HCT116 (cell line): ENCODE measurements around the gene SLAMF7. TPM values are rescaled to one million over a fixed set of nuclear protein-coding genes. Genes with fewer than 3 reads are reported as not detected.

Experiments used
- ATAC-seq: fragments of 200-7000 bp; cut with Tn5 transposase; 2 replicates; pipeline ENCODE4 v1.9.1; 2020; ENCODE audit warnings: mild to moderate bottlenecking, moderate library complexity
- BruUV-seq: library from RNA; stranded (reverse); fragments of 400-500 nt; replicated peaks from 2 replicates; lab custom pipeline; 2021; lab: Mats Ljungman, UMichigan
- CTCF ChIA-PET: fragments of 300-600 bp; sonication (Branson Sonifier 250); formaldehyde crosslinking; loops from one replicate; lab custom pipeline; 2021; ENCODE audit warnings: antibody characterized with exemption; lab: Charles Lee
- POLR2A ChIA-PET: fragments of 300-600, 350-600 bp; sonication (Branson Sonifier 250); formaldehyde crosslinking; loops from one replicate; lab custom pipeline; 2021; ENCODE audit warnings: antibody characterized with exemption; lab: Charles Lee
- RAD21 ChIA-PET, 2 experiments: fragments of 300-600 bp; sonication (Branson Sonifier 250); formaldehyde crosslinking; loops; one replicate each; lab custom pipeline; 2023; ENCODE audit warnings: low total read pairs in 2 of 2; ENCODE audit not compliant: uncharacterized antibody in 2 of 2, unreplicated experiment in 2 of 2, low non-redundant PET in 1 of 2; lab: Charles Lee
- DNase-seq: peaks from one replicate; pipeline ENCODE4 v3.0.0-alpha.2; 2010; ENCODE audit warnings: low read depth, low spot score
- H2AFZ ChIP-seq: fragments of 200-600 bp; shearing (Covaris generic), sonication (generic); 2 replicates; pipeline ENCODE4 v1.6.1; 2017; ENCODE audit warnings: low read depth, mixed run types, mixed read lengths, antibody characterized with exemption, low read length; ENCODE audit not compliant: poor library complexity, severe bottlenecking
- H3K27ac ChIP-seq: 2 replicates; pipeline ENCODE4 v1.5.1; 2012; ENCODE audit warnings: low read depth, low read length
- H3K27me3 ChIP-seq: fragments of 200-600 bp; sonication (generic); 2 replicates; pipeline ENCODE4 v1.6.1; 2016; ENCODE audit warnings: mixed run types, low read length, mixed read lengths; ENCODE audit not compliant: insufficient read depth
- H3K36me3 ChIP-seq, 2 experiments: fragments of 200-500 bp in 1 of 2; fragments of 200-600 bp in 1 of 2; sonication (Bioruptor generic) in 1 of 2; sonication (generic) in 1 of 2; 2 replicates each; pipeline versions ENCODE4 v1.5.1 to v1.6.1; 2014 to 2016; ENCODE audit warnings: low read length in 2 of 2, inconsistent platforms in 1 of 2, mixed read lengths in 1 of 2, mixed run types in 1 of 2; ENCODE audit not compliant: insufficient read depth in 2 of 2, control insufficient read depth in 1 of 2
- H3K4me1 ChIP-seq, 2 experiments: fragments of 200-600 bp in 1 of 2; sonication (generic) in 1 of 2; 2 replicates each; pipeline versions ENCODE4 v1.5.1 to v1.6.1; 2012 to 2017; ENCODE audit warnings: low read length in 2 of 2, inconsistent platforms in 1 of 2, mild to moderate bottlenecking in 1 of 2, mixed read lengths in 1 of 2, mixed run types in 1 of 2, moderate library complexity in 1 of 2; ENCODE audit not compliant: insufficient read depth in 2 of 2, control insufficient read depth in 1 of 2
- H3K4me2 ChIP-seq: fragments of 200-600 bp; sonication (generic); 2 replicates; pipeline ENCODE4 v1.6.1; 2017; ENCODE audit warnings: mixed run types, low read length, mixed read lengths
- H3K4me3 ChIP-seq, 2 experiments: fragments of 200-600 bp in 1 of 2; sonication (generic) in 1 of 2; replicated peaks in 1 of 2; 2 replicates each; pipeline ENCODE4 v1.5.1; 2011 to 2016; ENCODE audit warnings: low read length in 2 of 2, control low read depth in 1 of 2, low read depth in 1 of 2, mild to moderate bottlenecking in 1 of 2, mixed read lengths in 1 of 2, mixed run types in 1 of 2
- H3K79me2 ChIP-seq: fragments of 200-600 bp; sonication (generic); 2 replicates; pipeline ENCODE4 v1.6.1; 2017; ENCODE audit warnings: mild to moderate bottlenecking, mixed run types, low read length, moderate library complexity, mixed read lengths; ENCODE audit not compliant: insufficient read depth
- H3K9ac ChIP-seq: fragments of 200-600 bp; sonication (generic); 2 replicates; pipeline ENCODE4 v1.6.1; 2016; ENCODE audit warnings: low read length, mixed read lengths
- H3K9me2 ChIP-seq: fragments of 200-600 bp; sonication (generic), shearing (Covaris generic); 2 replicates; pipeline ENCODE4 v1.6.1; 2017; ENCODE audit warnings: mixed run types, mild to moderate bottlenecking, moderate library complexity; ENCODE audit not compliant: insufficient read depth
- H3K9me3 ChIP-seq, 2 experiments: fragments of 200-500 bp in 1 of 2; fragments of 200-600 bp in 1 of 2; sonication (Bioruptor generic) in 1 of 2; sonication (generic) in 1 of 2; 2 replicates each; pipeline ENCODE4 v1.6.1; 2014 to 2017; ENCODE audit warnings: low read length in 2 of 2, mixed read lengths in 2 of 2, inconsistent platforms in 1 of 2, low read depth in 1 of 2, mild to moderate bottlenecking in 1 of 2, mixed run types in 1 of 2, moderate library complexity in 1 of 2; ENCODE audit not compliant: control insufficient read depth in 1 of 2, insufficient read depth in 1 of 2
- H4K20me1 ChIP-seq: fragments of 200-600 bp; sonication (generic), shearing (Covaris generic); 2 replicates; pipeline ENCODE4 v1.6.1; 2017; ENCODE audit warnings: mixed run types, mild to moderate bottlenecking, moderate library complexity; ENCODE audit not compliant: insufficient read depth
- CEBPB ChIP-seq: IDR thresholded peaks from 2 replicates; pipeline ENCODE4 v1.6.1; 2012; ENCODE audit warnings: low read depth
- EGR1 ChIP-seq: IDR thresholded peaks from 2 replicates; pipeline ENCODE4 v1.6.1; 2012; ENCODE audit warnings: low read depth
- ELF1 ChIP-seq: IDR thresholded peaks from 2 replicates; pipeline ENCODE4 v1.6.1; 2012; ENCODE audit warnings: low read depth, borderline replicate concordance
- EZH2 ChIP-seq: fragments of 200-600 bp; sonication (generic); IDR thresholded peaks from 2 replicates; pipeline ENCODE4 v1.6.1; 2017; ENCODE audit warnings: antibody characterized with exemption, mixed run types
- EZH2phosphoT487 ChIP-seq: fragments of 200-600 bp; IDR thresholded peaks from 2 replicates; pipeline ENCODE4 v1.6.1; 2018; ENCODE audit warnings: antibody characterized with exemption, borderline replicate concordance
- FOSL1 ChIP-seq: IDR thresholded peaks from 2 replicates; pipeline ENCODE4 v1.6.1; 2012; ENCODE audit warnings: low read depth
- JUND ChIP-seq: IDR thresholded peaks from 2 replicates; pipeline ENCODE4 v1.6.1; 2012
- POLR2AphosphoS5 ChIP-seq: IDR thresholded peaks from 2 replicates; pipeline ENCODE4 v1.6.1; 2011; ENCODE audit warnings: mild to moderate bottlenecking, low read depth, low read length, moderate library complexity
- SP1 ChIP-seq: IDR thresholded peaks from 2 replicates; pipeline ENCODE4 v1.6.1; 2012; ENCODE audit warnings: low read depth
- SRF ChIP-seq: IDR thresholded peaks from 2 replicates; pipeline ENCODE4 v1.6.1; 2012; ENCODE audit warnings: low read depth
- YY1 ChIP-seq: IDR thresholded peaks from 2 replicates; pipeline ENCODE4 v1.6.1; 2011; ENCODE audit warnings: low read length, low read depth, moderate library complexity, mild to moderate bottlenecking; ENCODE audit not compliant: insufficient replicate concordance; ENCODE audit errors: extremely low read depth
- ZNF274 ChIP-seq: fragments of 200-500 bp; sonication (Bioruptor generic); IDR thresholded peaks from 2 replicates; pipeline ENCODE4 v1.6.1; 2014; ENCODE audit warnings: mild to moderate bottlenecking, low read depth, low read length, inconsistent platforms
- intact Hi-C: fragments of 100-400 bp; cut with micrococcal nuclease; formaldehyde crosslinking; loops from 2 replicates; pipeline ENCODE4 v1.10.0; 2022
- total RNA-seq: library from RNA; stranded (reverse); gene quantifications from one replicate; pipeline ENCODE4 v1.2.1, GENCODE V29; 2021; ENCODE audit not compliant: unreplicated experiment
- TF ChIP-seq, protein P1 (sequence below): IDR thresholded peaks from 2 replicates; pipeline ENCODE4 v1.6.1; 2012
- TF ChIP-seq, protein P2 (sequence below): IDR thresholded peaks from 2 replicates; pipeline ENCODE4 v1.6.1; 2012; ENCODE audit warnings: low read depth

The SLAMF7 gene
- total RNA-seq, 1 experiment from 2014 or later, result 0.34 TPM

DNA sequence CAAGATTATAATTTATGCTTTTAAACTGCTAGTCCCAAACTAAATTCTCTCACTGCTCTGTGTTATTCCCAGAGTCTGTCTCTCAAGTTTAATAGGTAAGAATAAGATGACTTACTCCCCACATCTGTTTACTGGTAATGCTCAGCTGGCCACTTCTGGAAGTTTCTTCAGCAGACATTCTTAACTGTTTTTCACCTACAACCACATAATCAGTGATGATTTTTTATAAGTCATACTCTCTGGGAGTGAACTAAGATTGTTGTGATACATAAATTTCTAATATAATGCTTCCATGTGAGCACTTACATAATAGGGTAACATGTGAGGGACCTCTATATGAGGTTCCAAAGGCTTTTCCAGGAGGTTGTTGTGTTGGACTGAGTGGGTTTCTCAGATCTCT, 8.7 kb downstream of the SLAMF7 start:
- no peaks in the 10 kb centered on the region for H3K9me2 ChIP-seq
- intact Hi-C loops, result no loop called here
- RAD21 ChIA-PET, result no interaction called here
- H3K4me2 ChIP-seq, result no peak overlapping the region
- H3K27ac ChIP-seq, result no peak overlapping the region
- H3K4me1 ChIP-seq, result no peaks in the 10 kb centered on the region; a peak in 1 of 4 replicates
- H3K4me3 ChIP-seq, result no peak overlapping the region
- H3K9me3 ChIP-seq, result no peaks in the 10 kb centered on the region
- peaks cover 7% of the 10 kb centered on the region; the same call in 1 of the 2 replicates for H3K27me3 ChIP-seq
- H2AFZ ChIP-seq, result no peak overlapping the region
- TF ChIP-seq, protein P1, sequence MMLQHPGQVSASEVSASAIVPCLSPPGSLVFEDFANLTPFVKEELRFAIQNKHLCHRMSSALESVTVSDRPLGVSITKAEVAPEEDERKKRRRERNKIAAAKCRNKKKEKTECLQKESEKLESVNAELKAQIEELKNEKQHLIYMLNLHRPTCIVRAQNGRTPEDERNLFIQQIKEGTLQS, result no peak
- TF ChIP-seq EZH2phosphoT487 (no peak), ZNF274 (no peak), SRF (no peak), EZH2 (no peak), YY1 (no peak), JUND (no peak), FOSL1 (no peak), ELF1 (no peak), SP1 (no peak), CEBPB (no peak), EGR1 (no peak), POLR2AphosphoS5 (no peak)
- TF ChIP-seq, protein P2, sequence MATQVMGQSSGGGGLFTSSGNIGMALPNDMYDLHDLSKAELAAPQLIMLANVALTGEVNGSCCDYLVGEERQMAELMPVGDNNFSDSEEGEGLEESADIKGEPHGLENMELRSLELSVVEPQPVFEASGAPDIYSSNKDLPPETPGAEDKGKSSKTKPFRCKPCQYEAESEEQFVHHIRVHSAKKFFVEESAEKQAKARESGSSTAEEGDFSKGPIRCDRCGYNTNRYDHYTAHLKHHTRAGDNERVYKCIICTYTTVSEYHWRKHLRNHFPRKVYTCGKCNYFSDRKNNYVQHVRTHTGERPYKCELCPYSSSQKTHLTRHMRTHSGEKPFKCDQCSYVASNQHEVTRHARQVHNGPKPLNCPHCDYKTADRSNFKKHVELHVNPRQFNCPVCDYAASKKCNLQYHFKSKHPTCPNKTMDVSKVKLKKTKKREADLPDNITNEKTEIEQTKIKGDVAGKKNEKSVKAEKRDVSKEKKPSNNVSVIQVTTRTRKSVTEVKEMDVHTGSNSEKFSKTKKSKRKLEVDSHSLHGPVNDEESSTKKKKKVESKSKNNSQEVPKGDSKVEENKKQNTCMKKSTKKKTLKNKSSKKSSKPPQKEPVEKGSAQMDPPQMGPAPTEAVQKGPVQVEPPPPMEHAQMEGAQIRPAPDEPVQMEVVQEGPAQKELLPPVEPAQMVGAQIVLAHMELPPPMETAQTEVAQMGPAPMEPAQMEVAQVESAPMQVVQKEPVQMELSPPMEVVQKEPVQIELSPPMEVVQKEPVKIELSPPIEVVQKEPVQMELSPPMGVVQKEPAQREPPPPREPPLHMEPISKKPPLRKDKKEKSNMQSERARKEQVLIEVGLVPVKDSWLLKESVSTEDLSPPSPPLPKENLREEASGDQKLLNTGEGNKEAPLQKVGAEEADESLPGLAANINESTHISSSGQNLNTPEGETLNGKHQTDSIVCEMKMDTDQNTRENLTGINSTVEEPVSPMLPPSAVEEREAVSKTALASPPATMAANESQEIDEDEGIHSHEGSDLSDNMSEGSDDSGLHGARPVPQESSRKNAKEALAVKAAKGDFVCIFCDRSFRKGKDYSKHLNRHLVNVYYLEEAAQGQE, result no peak
- TF ChIP-seq, all 23 proteins: peak for 0
- no peaks in the 10 kb centered on the region for H3K79me2 ChIP-seq
- DNase-seq, result no peak
- no peak for ATAC-seq
- CTCF ChIA-PET, result interaction anchor here (1.0 kb wide), 1 partner anchor 28 kb away, joined by 4 read pairs; no protein-coding TSS in a partner anchor
- H4K20me1 ChIP-seq, result no peaks in the 10 kb centered on the region
- no peak overlapping the region for H3K9ac ChIP-seq
- POLR2A ChIA-PET, result no interaction called here
- no peaks in the 10 kb centered on the region for H3K36me3 ChIP-seq
- no TSS peak for BruUV-seq
